GM19452 (cell line): ENCODE results near the gene GLIS1.

Source experiments
- ATAC-seq: cut with Tn5 transposase; IDR thresholded peaks from one replicate; pipeline ENCODE4 v1.9.1; 2021; ENCODE audit not compliant: unreplicated experiment

GLIS1 gene

DNA sequence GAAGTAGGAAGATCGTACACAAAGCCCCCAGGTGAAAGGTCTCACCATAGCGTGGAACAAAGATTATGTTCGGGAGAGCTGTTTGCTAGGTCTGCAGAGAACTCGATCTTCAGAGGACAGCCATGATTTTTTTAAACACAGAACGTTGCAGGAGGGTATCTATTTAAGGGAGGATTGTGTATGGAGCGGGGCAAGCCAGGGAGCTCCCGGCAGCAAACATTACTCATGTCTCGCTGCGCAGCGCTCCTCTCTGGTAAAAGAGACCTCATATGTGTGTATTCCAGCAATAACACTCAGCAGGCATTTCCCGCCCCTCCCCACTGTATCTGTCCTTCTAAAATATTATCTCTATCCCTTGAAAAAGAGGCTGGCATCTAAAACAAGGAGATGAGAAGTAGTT is 2.7 kb downstream of the GLIS1 start:
- no peak for ATAC-seq

GRCh38 chr1:53735681-53736080 is 3.3 kb downstream of the GLIS1 start:
- no peak for ATAC-seq

- no peak for ATAC-seq
These were observed 3.7 kb downstream of the GLIS1 start for GRCh38 chr1:53735261-53735660.

- no peak for ATAC-seq
These were observed 4.2 kb downstream of the GLIS1 start for GRCh38 chr1:53734650-53735211.

DNA sequence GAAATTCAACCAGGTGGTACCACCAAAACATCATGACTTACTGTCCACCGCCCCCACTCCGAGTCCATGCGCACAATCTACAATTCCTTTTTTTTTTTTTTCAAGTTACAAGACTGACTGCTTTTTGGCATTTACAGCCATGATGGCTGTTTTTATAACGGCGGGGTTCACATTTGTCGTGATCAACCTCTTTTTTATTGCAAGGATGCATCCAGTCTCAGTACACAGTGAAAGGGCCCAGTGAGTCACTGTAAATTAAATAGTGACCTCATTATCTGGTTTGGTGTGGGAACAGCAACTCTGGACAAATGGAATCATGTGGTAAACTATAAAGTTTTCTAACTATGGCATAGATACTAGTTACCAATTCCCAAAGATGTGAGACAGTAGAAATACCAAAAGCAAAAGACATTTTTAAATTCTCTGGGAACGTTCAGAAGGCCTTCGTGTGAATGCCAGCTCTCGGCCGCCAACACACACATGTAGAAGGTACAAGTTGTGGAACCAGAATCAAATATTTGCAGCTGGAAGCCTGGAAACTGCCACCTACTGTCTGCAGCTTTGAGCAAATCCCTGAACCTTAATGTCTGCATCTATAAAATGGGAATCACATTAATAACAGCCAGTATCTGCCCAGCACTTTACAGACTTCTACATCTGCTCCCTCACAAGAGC is 4.9 kb downstream of the GLIS1 start:
- ATAC-seq: no peak

- no peak for ATAC-seq
These were observed 5.5 kb downstream of the GLIS1 start for GRCh38 chr1:53733447-53733931.

GRCh38 chr1:53732912-53733317 is 6.0 kb downstream of the GLIS1 start:
- no peak for ATAC-seq

GRCh38 chr1:53732409-53732808 is 6.6 kb downstream of the GLIS1 start:
- no peak for ATAC-seq

DNA sequence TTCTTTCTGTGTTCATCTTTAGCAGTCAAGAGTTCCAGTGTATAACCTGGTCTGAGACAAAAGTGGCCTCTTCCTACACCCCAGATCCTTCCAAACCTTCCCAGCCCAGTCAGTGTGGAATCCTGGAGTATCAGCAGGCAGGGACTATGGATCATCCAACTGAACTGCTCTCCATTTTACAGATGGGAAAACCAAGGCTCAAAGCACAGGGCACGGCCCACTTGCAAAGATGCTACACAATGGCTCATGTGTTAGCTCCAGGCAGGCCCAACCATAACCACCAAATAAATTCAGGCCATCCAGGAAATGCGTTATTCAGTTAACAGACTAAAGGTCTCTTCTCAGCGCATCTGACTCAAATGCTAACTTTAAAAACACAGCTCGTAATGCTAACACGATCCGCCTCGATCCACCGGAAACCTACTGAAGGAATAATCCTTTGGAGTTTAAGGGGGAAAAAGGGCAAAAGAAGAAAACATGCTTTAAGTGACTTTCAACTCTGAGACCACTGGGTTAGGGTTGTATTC is 7.1 kb downstream of the GLIS1 start:
- no peak for ATAC-seq

- no peak for ATAC-seq
These were observed 7.8 kb downstream of the GLIS1 start for GRCh38 chr1:53731043-53731600.

- ATAC-seq: no peak
These were observed 8.6 kb downstream of the GLIS1 start for GRCh38 chr1:53730224-53730865.

- no peak for ATAC-seq
These were observed 9.3 kb downstream of the GLIS1 start for GRCh38 chr1:53729456-53730223.

- ATAC-seq: no peak
These were observed 10.1 kb downstream of the GLIS1 start for GRCh38 chr1:53728702-53729455.

GRCh38 chr1:53728196-53728595 is 10.8 kb downstream of the GLIS1 start:
- no peak for ATAC-seq

DNA sequence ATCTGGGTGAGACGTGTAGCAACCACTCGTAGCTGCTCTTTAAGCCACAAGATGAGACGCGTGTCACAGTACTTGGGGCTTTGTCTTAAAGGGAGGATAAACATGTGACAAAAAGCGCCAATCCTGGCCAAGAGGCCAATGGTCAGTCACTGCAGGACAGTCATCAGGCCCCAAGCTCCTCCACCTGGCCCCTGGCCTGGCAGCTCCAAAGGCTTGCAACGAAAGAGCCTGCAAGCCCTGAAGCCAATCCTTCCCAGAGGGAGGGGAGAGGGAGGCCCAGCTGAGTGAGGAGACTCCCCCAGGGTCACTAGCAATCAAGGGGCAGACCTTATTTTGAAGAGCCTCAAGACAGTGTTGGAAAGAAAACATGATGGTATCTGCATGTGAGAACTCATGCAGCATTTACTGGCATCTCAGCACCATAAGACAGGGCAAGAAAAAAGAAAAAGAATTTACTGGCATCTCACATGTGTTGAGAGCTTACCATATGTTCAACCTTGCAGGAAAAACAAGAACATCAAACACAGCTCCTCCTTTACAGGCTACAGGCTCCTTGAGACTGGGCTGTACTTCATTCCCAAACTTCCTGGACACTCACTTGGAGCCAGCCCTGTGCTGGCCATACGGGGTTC is 11.4 kb downstream of the GLIS1 start:
- no peak for ATAC-seq

- ATAC-seq: no peak
These were observed 12.9 kb downstream of the GLIS1 start for GRCh38 chr1:53726009-53726600.

GRCh38 chr1:53725238-53725689 is 13.7 kb downstream of the GLIS1 start:
- no peak for ATAC-seq

DNA sequence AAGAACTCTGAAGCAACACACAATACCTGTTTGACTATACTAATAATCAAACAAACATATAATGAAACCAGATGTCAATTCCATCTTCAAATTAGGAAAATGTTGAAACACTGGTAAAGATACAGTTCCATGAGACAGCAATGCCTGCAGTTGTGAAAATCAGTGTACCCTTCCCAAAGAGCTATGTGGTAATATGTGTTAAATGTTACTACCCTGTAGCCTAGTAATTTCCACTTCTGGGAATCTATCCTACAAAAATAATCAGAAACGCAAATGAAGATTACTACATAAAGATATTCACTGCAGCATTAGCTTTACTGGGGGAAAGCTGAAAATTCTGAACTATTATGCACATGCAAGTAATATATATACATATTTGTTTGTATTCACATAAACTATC is 16.9 kb downstream of the GLIS1 start:
- no peak for ATAC-seq

DNA sequence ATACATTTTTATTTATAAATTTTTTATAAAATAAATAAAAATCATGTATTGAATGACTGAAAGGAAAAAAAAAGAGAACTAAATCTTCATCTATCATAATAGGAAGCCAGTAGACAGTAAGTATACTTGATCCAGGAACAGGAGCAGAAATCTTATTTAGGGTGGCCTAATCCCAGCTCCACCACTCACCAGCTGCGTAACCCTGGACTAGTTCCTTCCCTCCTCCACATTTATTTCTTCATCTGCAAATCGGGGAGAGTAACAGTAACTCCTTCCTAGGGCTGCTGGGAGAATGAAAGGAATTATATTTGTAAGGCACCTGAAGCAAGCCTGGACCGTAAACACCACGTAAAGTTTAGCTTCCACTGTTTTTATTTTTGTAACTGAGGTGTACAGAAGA is 17.9 kb downstream of the GLIS1 start:
- no peak for ATAC-seq
